NOMO-1 treated with DMSO at 0.1 percent for 48 hours (cell line): ENCODE results near the gene ADGRG2.
"Not testable (repeated sequence)": the region's sequence is repeated elsewhere in the genome, so short reads cannot be mapped to it uniquely, and the experiment has no call there.

Source experiments
- DNase-seq: peaks from one replicate; lab custom pipeline; 2025; ENCODE audit not compliant: unreplicated experiment; lab: John Stamatoyannopoulos, UW

Gene ADGRG2

GRCh38 chrX:19003756-19004155 is 118.5 kb downstream of the ADGRG2 start:
- no peak for DNase-seq

GRCh38 chrX:18998653-18999052 is 123.6 kb downstream of the ADGRG2 start:
- no peak for DNase-seq

- DNase-seq, result no peak
These were observed 124.4 kb downstream of the ADGRG2 start for GRCh38 chrX:18997916-18998315.

- no peak for DNase-seq
These were observed 125.7 kb downstream of the ADGRG2 start for GRCh38 chrX:18996536-18996935.

GRCh38 chrX:18995221-18995620 is 127.0 kb downstream of the ADGRG2 start:
- no peak for DNase-seq

GRCh38 chrX:18994713-18995112 is 127.6 kb downstream of the ADGRG2 start:
- no peak for DNase-seq

- DNase-seq, result no peak
These were observed 129.4 kb downstream of the ADGRG2 start for GRCh38 chrX:18992829-18993228.

GRCh38 chrX:18985186-18985435 is 137.2 kb downstream of the ADGRG2 start:
- no peak for DNase-seq

GRCh38 chrX:18984381-18985185 is 137.7 kb downstream of the ADGRG2 start:
- peak; percentile 77 for DNase-seq

- peak; percentile 51 for DNase-seq
These were observed 138.4 kb downstream of the ADGRG2 start, which contains the start of gene PHKA2 for GRCh38 chrX:18983666-18984380. TSS of gene PHKA2 (minus strand) at chrX:18984114. CDS start at chrX:18983932, 182 bp downstream.

- DNase-seq, result no peak
These were observed 141.0 kb downstream of the ADGRG2 start for GRCh38 chrX:18981124-18981807.

- not testable (repeated sequence) for DNase-seq
These were observed 142.0 kb downstream of the ADGRG2 start for GRCh38 chrX:18980262-18980661.

GRCh38 chrX:18974993-18975392 is 147.3 kb downstream of the ADGRG2 start:
- DNase-seq, result no peak

GRCh38 chrX:18973527-18974192 is 148.6 kb downstream of the ADGRG2 start:
- DNase-seq, result no peak

GRCh38 chrX:18971506-18971905 is 150.8 kb downstream of the ADGRG2 start:
- DNase-seq, result no peak

- DNase-seq, result peak; percentile 27
These were observed 151.8 kb downstream of the ADGRG2 start for GRCh38 chrX:18970465-18970864.

- no peak for DNase-seq
These were observed 155.6 kb downstream of the ADGRG2 start for GRCh38 chrX:18966624-18967023.

GRCh38 chrX:18964901-18965300 is 157.4 kb downstream of the ADGRG2 start:
- peak; percentile 16 for DNase-seq

GRCh38 chrX:18964026-18964425 is 158.2 kb downstream of the ADGRG2 start:
- DNase-seq, result no peak

GRCh38 chrX:18962329-18962728 is 159.9 kb downstream of the ADGRG2 start:
- DNase-seq, result no peak

- DNase-seq, result peak; percentile 87
These were observed 160.6 kb downstream of the ADGRG2 start for GRCh38 chrX:18961686-18962085.
